Breast epithelium (tissue), 4 donors: ENCODE data around the gene MCM6. TPM values are rescaled to one million over a fixed set of nuclear protein-coding genes. Genes with fewer than 3 reads are reported as not detected.

Experiments
- DNase-seq, 2 donors: peaks; one replicate each; pipeline ENCODE4 v3.0.0-alpha.2; 2019; ENCODE audit warnings: low spot score in 2 of 2
- H3K27ac ChIP-seq, 2 donors: fragments of 200-600 bp; sonication (generic) in 1 of 2; one replicate each; pipeline ENCODE4 v1.5.1; 2016 to 2019; ENCODE audit warnings: mild to moderate bottlenecking in 1 of 2
- H3K27me3 ChIP-seq, 2 donors: fragments of 200-600 bp; sonication (generic) in 1 of 2; one replicate each; pipeline versions ENCODE4 v1.5.1 to v1.6.0; 2017 to 2019; ENCODE audit warnings: control low read depth in 1 of 2, mild to moderate bottlenecking in 1 of 2
- H3K36me3 ChIP-seq: fragments of 200-600 bp; one replicate; pipeline ENCODE4 v1.5.1; 2019
- H3K4me1 ChIP-seq, 2 donors: fragments of 200-600 bp; sonication (generic); one replicate each; pipeline ENCODE4 v1.5.1; 2016 to 2019; ENCODE audit warnings: control low read depth in 1 of 2
- H3K4me3 ChIP-seq, 3 donors: fragments of 200-600 bp; sonication (generic); 1 replicate in 2 of 3; 2 replicates in 1 of 3; pipeline ENCODE4 v1.5.1; 2016 to 2019; ENCODE audit warnings: mild to moderate bottlenecking in 3 of 3, moderate library complexity in 2 of 3
- H3K9me3 ChIP-seq, 2 donors: fragments of 200-600 bp; sonication (generic) in 1 of 2; one replicate each; pipeline ENCODE4 v1.5.1; 2016 to 2019; ENCODE audit warnings: control low read depth in 1 of 2
- CTCF ChIP-seq, 3 donors: fragments of 450-650 bp; IDR thresholded peaks; one replicate each; pipeline ENCODE4 v1.5.1; 2016 to 2017; ENCODE audit warnings: antibody characterized with exemption in 3 of 3, mild to moderate bottlenecking in 3 of 3, moderate library complexity in 3 of 3
- POLR2A ChIP-seq: fragments of 450-650 bp; IDR thresholded peaks from one replicate; pipeline ENCODE4 v1.6.1; 2016; ENCODE audit warnings: antibody characterized with exemption, mild to moderate bottlenecking, moderate library complexity
- POLR2AphosphoS5 ChIP-seq, 3 donors: sonication (generic); formaldehyde crosslinking; IDR thresholded peaks; one replicate each; pipeline ENCODE4 v1.6.1; 2017; ENCODE audit warnings: antibody characterized with exemption in 3 of 3
- intact Hi-C: fragments of 100-400 bp; cut with DNase I; formaldehyde crosslinking; loops from one replicate; pipeline ENCODE4 v1.15.1; 2023; ENCODE audit warnings: low total_unique reads
- total RNA-seq, 3 donors: library from RNA; depleted of rRNA; stranded (reverse); fragments of >200 nt; gene quantifications; one replicate each; pipeline ENCODE4 v1.1.0, GENCODE V29; 2016

The MCM6 gene
- total RNA-seq, 3 donors from 2014 or later = 10.9 to 11.8 (median 11.3) TPM

GRCh38 chr2:135803278-135803677, 73.0 kb downstream of the MCM6 start:
- DNase-seq = no peak
- no peaks in the 10 kb centered on the region for H3K4me1 ChIP-seq

GRCh38 chr2:135802350-135802749, 73.9 kb downstream of the MCM6 start:
- no peak for DNase-seq
- no peak overlapping the region for H3K4me3 ChIP-seq
- TF ChIP-seq POLR2A = no peak
- no peak for TF ChIP-seq CTCF (IDR thresholded peaks at IDR 0.05)
- no peak for TF ChIP-seq POLR2AphosphoS5 (IDR thresholded peaks at IDR 0.05)
- no peaks in the 10 kb centered on the region for H3K27me3 ChIP-seq
- no peaks in the 10 kb centered on the region for H3K9me3 ChIP-seq
- no peaks in the 10 kb centered on the region for H3K36me3 ChIP-seq
- intact Hi-C loops = no loop called here
- H3K27ac ChIP-seq = no peak overlapping the region
- H3K4me1 ChIP-seq = no peaks in the 10 kb centered on the region

More at GRCh38 chr2:135803278-135803677, 73.0 kb downstream of the MCM6 start:
- Histone ChIP-seq H3K36me3 (no peaks in the 10 kb centered on the region), H3K4me3 (no peak overlapping the region), H3K27me3 (no peaks in the 10 kb centered on the region), H3K27ac (no peak overlapping the region), H3K9me3 (no peaks in the 10 kb centered on the region)
- intact Hi-C loops = no loop called here
- no peak for TF ChIP-seq POLR2A
- no peak for TF ChIP-seq CTCF (IDR thresholded peaks at IDR 0.05)
- no peak for TF ChIP-seq POLR2AphosphoS5 (IDR thresholded peaks at IDR 0.05)

GRCh38 chr2:135800513-135801460, 75.5 kb downstream of the MCM6 start:
- Histone ChIP-seq H3K4me3 (no peak overlapping the region), H3K36me3 (no peaks in the 10 kb centered on the region), H3K9me3 (no peaks in the 10 kb centered on the region), H3K27ac (no peak overlapping the region), H3K27me3 (no peaks in the 10 kb centered on the region), H3K4me1 (no peaks in the 10 kb centered on the region)
- no peak for TF ChIP-seq POLR2A
- no peak for TF ChIP-seq POLR2AphosphoS5 (IDR thresholded peaks at IDR 0.05)
- TF ChIP-seq CTCF (IDR thresholded peaks at IDR 0.05) = no peak
- intact Hi-C loops = no loop called here
- DNase-seq = no peak

- no peaks in the 10 kb centered on the region for H3K9me3 ChIP-seq
- no peak overlapping the region for H3K27ac ChIP-seq
- no peaks in the 10 kb centered on the region for H3K36me3 ChIP-seq
- intact Hi-C loops = no loop called here
- TF ChIP-seq POLR2AphosphoS5 (IDR thresholded peaks at IDR 0.05) (no peak), POLR2A (no peak), CTCF (IDR thresholded peaks at IDR 0.05) (no peak)
- H3K4me3 ChIP-seq = no peak overlapping the region
- no peak for DNase-seq
- no peaks in the 10 kb centered on the region for H3K4me1 ChIP-seq
- no peaks in the 10 kb centered on the region for H3K27me3 ChIP-seq
Observed at GRCh38 chr2:135799738-135800137, 76.5 kb downstream of the MCM6 start.

GRCh38 chr2:135798762-135799161, 77.5 kb downstream of the MCM6 start:
- H3K27ac ChIP-seq = no peak overlapping the region
- H3K4me3 ChIP-seq = no peak overlapping the region
- no peak for DNase-seq
- no peak for TF ChIP-seq CTCF (IDR thresholded peaks at IDR 0.05)
- H3K4me1 ChIP-seq = no peaks in the 10 kb centered on the region
- H3K9me3 ChIP-seq = no peaks in the 10 kb centered on the region
- H3K36me3 ChIP-seq = no peaks in the 10 kb centered on the region
- no peaks in the 10 kb centered on the region for H3K27me3 ChIP-seq
- intact Hi-C loops = no loop called here
